DOHH2 (cell line): ENCODE measurements around the gene FRMPD4.

ENCODE experiments used
- H3F3A ChIP-seq: fragments of 200-600 bp; sonication (generic), shearing (Covaris generic); 2 replicates; pipeline ENCODE4 v1.6.0; 2016; ENCODE audit warnings: antibody characterized with exemption, mild to moderate bottlenecking; ENCODE audit not compliant: control insufficient read depth, insufficient read depth
- H3K27ac ChIP-seq: fragments of 200-600 bp; sonication (generic); 2 replicates; pipeline ENCODE4 v1.5.1; 2014; ENCODE audit warnings: low read depth, mild to moderate bottlenecking, low read length, moderate library complexity
- H3K27me3 ChIP-seq: fragments of 200-600 bp; sonication (generic); 2 replicates; pipeline ENCODE4 v1.6.1; 2014; ENCODE audit warnings: mild to moderate bottlenecking, low read length, mixed read lengths; ENCODE audit not compliant: control insufficient read depth
- H3K36me3 ChIP-seq: fragments of 200-600 bp; sonication (generic); 2 replicates; pipeline ENCODE4 v1.6.1; 2014; ENCODE audit warnings: mild to moderate bottlenecking, low read length, moderate library complexity, mixed read lengths; ENCODE audit not compliant: control insufficient read depth
- H3K4me1 ChIP-seq: fragments of 200-600 bp; sonication (generic); 2 replicates; pipeline ENCODE4 v1.6.1; 2014; ENCODE audit warnings: mild to moderate bottlenecking, low read length, mixed read lengths; ENCODE audit not compliant: control insufficient read depth
- H3K4me2 ChIP-seq: fragments of 200-600 bp; sonication (generic); 2 replicates; pipeline ENCODE4 v1.6.0; 2014; ENCODE audit warnings: mild to moderate bottlenecking, low read length, moderate library complexity
- H3K4me3 ChIP-seq: fragments of 200-600 bp; sonication (generic); 2 replicates; pipeline ENCODE4 v1.5.1; 2014; ENCODE audit warnings: mild to moderate bottlenecking, low read length, mixed read lengths
- H3K79me2 ChIP-seq: fragments of 200-600 bp; sonication (generic); 2 replicates; pipeline ENCODE4 v1.6.1; 2014; ENCODE audit warnings: mild to moderate bottlenecking, low read length, mixed read lengths; ENCODE audit not compliant: control insufficient read depth
- H3K9me2 ChIP-seq: fragments of 200-600 bp; sonication (generic); replicated peaks from 2 replicates; pipeline ENCODE4 v1.6.1; 2014; ENCODE audit warnings: mild to moderate bottlenecking, low read length, mixed read lengths; ENCODE audit not compliant: control insufficient read depth
- H3K9me3 ChIP-seq: fragments of 200-600 bp; sonication (generic); 2 replicates; pipeline ENCODE4 v1.6.1; 2014; ENCODE audit warnings: antibody characterized with exemption, low read length, mixed read lengths; ENCODE audit not compliant: control insufficient read depth, insufficient read depth
- H4K20me1 ChIP-seq: fragments of 200-600 bp; sonication (generic); 2 replicates; pipeline ENCODE4 v1.6.0; 2014; ENCODE audit warnings: low read depth, mild to moderate bottlenecking, antibody characterized with exemption, low read length, moderate library complexity; ENCODE audit not compliant: control insufficient read depth, insufficient read depth
- EZH2phosphoT487 ChIP-seq: fragments of 200-600 bp; sonication (generic); IDR thresholded peaks from 2 replicates; pipeline ENCODE4 v1.6.1; 2017; ENCODE audit warnings: borderline replicate concordance, mild to moderate bottlenecking, antibody characterized with exemption, low read length, moderate library complexity, mixed read lengths
- TF ChIP-seq, protein P1 (sequence below): fragments of 200-600 bp; sonication (generic); IDR thresholded peaks from one replicate; pipeline ENCODE4 v1.5.1; 2014; ENCODE audit warnings: antibody characterized with exemption, mild to moderate bottlenecking, low read depth, low read length; ENCODE audit not compliant: poor library complexity, severe bottlenecking

Gene FRMPD4

DNA sequence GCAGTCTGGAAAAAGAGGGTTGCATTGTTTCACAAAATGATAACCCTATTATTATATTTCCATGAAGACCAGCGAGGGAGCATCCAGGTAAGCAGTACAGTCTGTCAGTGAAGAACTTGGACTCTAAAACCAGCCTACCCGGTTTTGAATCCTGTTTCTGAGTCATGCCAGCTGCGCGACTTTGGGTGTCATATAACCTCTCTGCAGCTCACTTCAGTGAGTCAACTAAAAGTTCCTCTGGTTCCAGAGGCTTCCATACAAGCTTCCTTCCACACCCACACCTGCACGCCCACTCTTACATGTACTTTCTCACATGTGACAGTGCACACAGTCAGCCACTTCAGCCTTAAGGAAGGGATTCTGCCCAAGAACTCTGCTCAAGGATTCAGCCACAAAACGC is 603.1 kb downstream of the FRMPD4 start:
- H3K36me3 ChIP-seq: no peaks in the 10 kb centered on the region
- H3K4me2 ChIP-seq: no peak overlapping the region
- no peaks in the 10 kb centered on the region for H3K79me2 ChIP-seq
- H3K27ac ChIP-seq: no peak overlapping the region
- no peaks in the 10 kb centered on the region for H4K20me1 ChIP-seq
- no peaks in the 10 kb centered on the region for H3F3A ChIP-seq
- no peaks in the 10 kb centered on the region for H3K27me3 ChIP-seq
- TF ChIP-seq, protein P1, sequence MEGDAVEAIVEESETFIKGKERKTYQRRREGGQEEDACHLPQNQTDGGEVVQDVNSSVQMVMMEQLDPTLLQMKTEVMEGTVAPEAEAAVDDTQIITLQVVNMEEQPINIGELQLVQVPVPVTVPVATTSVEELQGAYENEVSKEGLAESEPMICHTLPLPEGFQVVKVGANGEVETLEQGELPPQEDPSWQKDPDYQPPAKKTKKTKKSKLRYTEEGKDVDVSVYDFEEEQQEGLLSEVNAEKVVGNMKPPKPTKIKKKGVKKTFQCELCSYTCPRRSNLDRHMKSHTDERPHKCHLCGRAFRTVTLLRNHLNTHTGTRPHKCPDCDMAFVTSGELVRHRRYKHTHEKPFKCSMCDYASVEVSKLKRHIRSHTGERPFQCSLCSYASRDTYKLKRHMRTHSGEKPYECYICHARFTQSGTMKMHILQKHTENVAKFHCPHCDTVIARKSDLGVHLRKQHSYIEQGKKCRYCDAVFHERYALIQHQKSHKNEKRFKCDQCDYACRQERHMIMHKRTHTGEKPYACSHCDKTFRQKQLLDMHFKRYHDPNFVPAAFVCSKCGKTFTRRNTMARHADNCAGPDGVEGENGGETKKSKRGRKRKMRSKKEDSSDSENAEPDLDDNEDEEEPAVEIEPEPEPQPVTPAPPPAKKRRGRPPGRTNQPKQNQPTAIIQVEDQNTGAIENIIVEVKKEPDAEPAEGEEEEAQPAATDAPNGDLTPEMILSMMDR: no peak
- H3K4me3 ChIP-seq: no peak overlapping the region
- no peaks in the 10 kb centered on the region for H3K9me2 ChIP-seq
- no peaks in the 10 kb centered on the region for H3K4me1 ChIP-seq
- no peaks in the 10 kb centered on the region for H3K9me3 ChIP-seq

DNA sequence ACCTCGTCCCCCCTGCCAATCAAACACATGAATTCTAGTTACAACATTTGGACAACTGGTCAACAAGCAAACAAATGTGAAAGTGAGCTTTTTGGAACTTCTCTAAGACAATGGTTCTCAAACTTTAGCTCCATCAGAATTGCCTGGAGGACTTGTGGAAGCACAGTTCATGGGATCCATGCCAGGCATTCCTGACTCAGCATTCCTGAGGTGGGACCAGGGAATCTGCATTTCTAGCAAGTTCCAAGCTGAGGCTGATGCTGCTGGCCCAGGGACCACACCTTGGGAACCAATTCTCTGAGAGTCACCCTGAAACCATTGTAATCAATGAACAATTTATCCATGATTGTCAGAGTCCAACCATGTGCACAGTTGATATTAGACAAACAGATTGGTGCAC is 609.2 kb downstream of the FRMPD4 start:
- no peaks in the 10 kb centered on the region for H3K27me3 ChIP-seq
- H4K20me1 ChIP-seq: no peaks in the 10 kb centered on the region
- no peak overlapping the region for H3K4me2 ChIP-seq
- H3K4me1 ChIP-seq: no peaks in the 10 kb centered on the region
- no peaks in the 10 kb centered on the region for H3F3A ChIP-seq
- no peaks in the 10 kb centered on the region for H3K79me2 ChIP-seq
- TF ChIP-seq, protein P1: no peak
- TF ChIP-seq EZH2phosphoT487: no peak
- no peak overlapping the region for H3K4me3 ChIP-seq
- H3K9me3 ChIP-seq: no peaks in the 10 kb centered on the region
- H3K36me3 ChIP-seq: no peaks in the 10 kb centered on the region
- no peaks in the 10 kb centered on the region for H3K9me2 ChIP-seq
- H3K27ac ChIP-seq: no peak overlapping the region

- Histone ChIP-seq H3K9me2 (no peaks in the 10 kb centered on the region), H3K27me3 (no peaks in the 10 kb centered on the region), H3K4me3 (no peak overlapping the region), H3K79me2 (no peaks in the 10 kb centered on the region), H3K9me3 (no peaks in the 10 kb centered on the region), H3K27ac (no peak overlapping the region), H3K4me2 (no peak overlapping the region), H4K20me1 (no peaks in the 10 kb centered on the region), H3K36me3 (no peaks in the 10 kb centered on the region), H3F3A (no peaks in the 10 kb centered on the region), H3K4me1 (no peaks in the 10 kb centered on the region)
- TF ChIP-seq, protein P1: no peak
- TF ChIP-seq EZH2phosphoT487: no peak
These were observed 613.6 kb downstream of the FRMPD4 start for GRCh38 chrX:12751887-12752286.

DNA sequence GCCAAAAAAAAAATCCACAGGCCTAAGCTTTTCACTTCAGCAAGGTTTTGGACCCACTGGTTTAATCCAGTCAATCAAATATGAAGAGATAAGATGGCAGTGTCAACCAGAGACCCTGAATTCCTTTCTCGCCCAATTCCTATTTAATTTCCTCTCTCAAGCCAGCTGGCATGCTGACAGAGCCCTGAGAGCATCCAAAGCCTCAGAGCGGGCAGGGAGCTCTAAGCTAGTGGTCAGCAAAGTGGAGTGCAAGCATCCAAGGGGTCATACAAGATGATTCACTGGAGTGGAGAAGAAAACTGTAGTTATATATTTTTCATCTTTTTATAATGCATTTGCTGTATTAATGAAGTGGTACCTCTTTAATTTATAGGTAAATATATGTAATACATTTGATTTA is 615.1 kb downstream of the FRMPD4 start:
- H3K4me3 ChIP-seq: no peak overlapping the region
- no peaks in the 10 kb centered on the region for H3K27me3 ChIP-seq
- H3K9me3 ChIP-seq: no peaks in the 10 kb centered on the region
- no peaks in the 10 kb centered on the region for H3F3A ChIP-seq
- H3K79me2 ChIP-seq: no peaks in the 10 kb centered on the region
- no peak overlapping the region for H3K27ac ChIP-seq
- H3K4me2 ChIP-seq: no peak overlapping the region
- H3K4me1 ChIP-seq: no peaks in the 10 kb centered on the region
- no peaks in the 10 kb centered on the region for H3K9me2 ChIP-seq
- H3K36me3 ChIP-seq: no peaks in the 10 kb centered on the region
- TF ChIP-seq, protein P1: no peak
- no peak for TF ChIP-seq EZH2phosphoT487
- H4K20me1 ChIP-seq: no peaks in the 10 kb centered on the region
